PFSK-1 (cell line): Measurements from ENCODE around the gene MARCHF9.
A peak's percentile ranks its signal among the peaks of the same experiment; 100 is the strongest.

ENCODE experiments used
- FOXP2 ChIP-seq: optimal IDR thresholded peaks from 2 replicates; pipeline ENCODE3; 2011; ENCODE audit warnings: borderline replicate concordance, control low read depth, inconsistent platforms; ENCODE audit not compliant: insufficient read depth; ENCODE audit errors: extremely low read length, extremely low read depth
- POLR2AphosphoS5 ChIP-seq: IDR thresholded peaks from 2 replicates; pipeline ENCODE4 v1.6.1; 2012; ENCODE audit warnings: low read depth, mild to moderate bottlenecking, control low read depth, low read length, moderate library complexity
- SIN3A ChIP-seq: IDR thresholded peaks from 2 replicates; pipeline ENCODE4 v1.6.1; 2012; ENCODE audit warnings: mild to moderate bottlenecking, low read length, moderate library complexity, borderline replicate concordance; ENCODE audit not compliant: insufficient read depth
- TAF1 ChIP-seq: IDR thresholded peaks from 2 replicates; pipeline ENCODE4 v1.6.1; 2012; ENCODE audit warnings: low read length, control low read depth, borderline replicate concordance; ENCODE audit not compliant: insufficient read depth
- TF ChIP-seq, protein P1 (sequence below), 2 experiments: IDR thresholded peaks; 2 replicates each; pipeline versions ENCODE4 v1.6.1 to v1.8.0; 2011 to 2012; ENCODE audit warnings: low read depth in 2 of 2, low read length in 2 of 2, control low read depth in 1 of 2, inconsistent platforms in 1 of 2, mild to moderate bottlenecking in 1 of 2, moderate library complexity in 1 of 2; ENCODE audit not compliant: insufficient read depth in 1 of 2

The MARCHF9 gene

DNA sequence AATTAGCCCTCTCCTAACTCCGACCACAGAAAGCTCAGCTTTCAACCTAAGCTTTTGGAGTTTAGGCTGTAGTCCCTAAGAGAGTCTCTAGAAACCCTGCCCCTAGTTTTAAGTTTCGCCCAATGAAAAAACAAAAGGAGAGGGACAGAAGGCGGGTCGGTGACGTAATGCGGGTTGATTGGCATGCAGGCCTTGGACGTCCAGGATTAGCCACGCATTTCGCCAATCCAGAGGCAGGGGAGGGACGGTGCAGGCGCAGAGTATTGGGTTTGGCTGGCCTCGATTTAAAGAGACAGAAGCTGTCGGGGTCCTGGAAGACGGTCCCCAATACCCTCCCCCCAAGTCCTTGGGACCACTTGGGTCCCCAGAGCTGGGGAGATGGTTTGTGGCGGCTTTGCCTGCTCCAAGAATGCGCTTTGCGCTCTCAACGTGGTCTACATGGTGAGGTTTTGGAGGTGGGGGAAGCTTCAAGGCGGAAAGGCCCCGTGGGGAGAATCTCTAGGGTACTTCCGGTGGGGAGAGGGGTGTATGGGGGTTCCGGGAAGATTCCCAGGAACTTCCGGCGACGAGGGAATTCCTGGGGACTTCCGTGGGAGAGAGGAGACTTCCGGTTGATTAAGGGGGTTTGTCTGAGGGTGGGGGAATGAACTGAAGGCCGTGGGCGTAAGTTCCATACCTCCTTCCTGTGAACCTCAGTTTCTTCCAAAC, 10.0 kb upstream of the MARCHF9 start, which contains the start of gene TSPAN31:
Gene TSPAN31 (plus strand): TSS at position 263 of the 708 bp plus-strand sequence. CDS start 116 bp downstream, at position 379.
- TF ChIP-seq POLR2AphosphoS5 (peak; percentile 68), FOXP2 (no peak), TAF1 (peak; percentile 42; the same call in 1 of the 2 replicates), SIN3A (no peak)
- TF ChIP-seq, protein P1, sequence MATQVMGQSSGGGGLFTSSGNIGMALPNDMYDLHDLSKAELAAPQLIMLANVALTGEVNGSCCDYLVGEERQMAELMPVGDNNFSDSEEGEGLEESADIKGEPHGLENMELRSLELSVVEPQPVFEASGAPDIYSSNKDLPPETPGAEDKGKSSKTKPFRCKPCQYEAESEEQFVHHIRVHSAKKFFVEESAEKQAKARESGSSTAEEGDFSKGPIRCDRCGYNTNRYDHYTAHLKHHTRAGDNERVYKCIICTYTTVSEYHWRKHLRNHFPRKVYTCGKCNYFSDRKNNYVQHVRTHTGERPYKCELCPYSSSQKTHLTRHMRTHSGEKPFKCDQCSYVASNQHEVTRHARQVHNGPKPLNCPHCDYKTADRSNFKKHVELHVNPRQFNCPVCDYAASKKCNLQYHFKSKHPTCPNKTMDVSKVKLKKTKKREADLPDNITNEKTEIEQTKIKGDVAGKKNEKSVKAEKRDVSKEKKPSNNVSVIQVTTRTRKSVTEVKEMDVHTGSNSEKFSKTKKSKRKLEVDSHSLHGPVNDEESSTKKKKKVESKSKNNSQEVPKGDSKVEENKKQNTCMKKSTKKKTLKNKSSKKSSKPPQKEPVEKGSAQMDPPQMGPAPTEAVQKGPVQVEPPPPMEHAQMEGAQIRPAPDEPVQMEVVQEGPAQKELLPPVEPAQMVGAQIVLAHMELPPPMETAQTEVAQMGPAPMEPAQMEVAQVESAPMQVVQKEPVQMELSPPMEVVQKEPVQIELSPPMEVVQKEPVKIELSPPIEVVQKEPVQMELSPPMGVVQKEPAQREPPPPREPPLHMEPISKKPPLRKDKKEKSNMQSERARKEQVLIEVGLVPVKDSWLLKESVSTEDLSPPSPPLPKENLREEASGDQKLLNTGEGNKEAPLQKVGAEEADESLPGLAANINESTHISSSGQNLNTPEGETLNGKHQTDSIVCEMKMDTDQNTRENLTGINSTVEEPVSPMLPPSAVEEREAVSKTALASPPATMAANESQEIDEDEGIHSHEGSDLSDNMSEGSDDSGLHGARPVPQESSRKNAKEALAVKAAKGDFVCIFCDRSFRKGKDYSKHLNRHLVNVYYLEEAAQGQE (IDR thresholded peaks at IDR 0.05; ENCODE audit: insufficient read depth in 1 of 2, low read depth in 2 of 2, low read length in 2 of 2) = no peak

DNA sequence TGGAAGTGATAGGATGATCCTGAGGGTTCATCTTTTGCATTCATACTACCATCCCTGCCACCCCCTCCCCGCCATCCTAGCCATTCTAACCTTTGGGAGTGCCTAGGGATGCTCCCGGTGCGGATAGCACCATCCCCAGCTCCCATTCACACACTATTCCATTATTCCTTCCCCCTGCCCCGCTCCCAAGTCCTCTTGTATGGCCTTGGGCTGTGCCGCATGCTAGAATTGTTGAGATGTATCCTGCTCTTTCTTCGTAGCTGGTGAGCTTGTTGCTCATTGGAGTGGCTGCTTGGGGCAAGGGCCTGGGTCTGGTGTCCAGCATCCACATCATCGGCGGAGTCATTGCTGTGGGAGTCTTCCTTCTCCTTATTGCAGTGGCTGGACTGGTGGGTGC, 9.4 kb upstream of the MARCHF9 start:
- TF ChIP-seq TAF1 (no peak), POLR2AphosphoS5 (peak; percentile 30; the same call in 1 of the 2 replicates)

DNA sequence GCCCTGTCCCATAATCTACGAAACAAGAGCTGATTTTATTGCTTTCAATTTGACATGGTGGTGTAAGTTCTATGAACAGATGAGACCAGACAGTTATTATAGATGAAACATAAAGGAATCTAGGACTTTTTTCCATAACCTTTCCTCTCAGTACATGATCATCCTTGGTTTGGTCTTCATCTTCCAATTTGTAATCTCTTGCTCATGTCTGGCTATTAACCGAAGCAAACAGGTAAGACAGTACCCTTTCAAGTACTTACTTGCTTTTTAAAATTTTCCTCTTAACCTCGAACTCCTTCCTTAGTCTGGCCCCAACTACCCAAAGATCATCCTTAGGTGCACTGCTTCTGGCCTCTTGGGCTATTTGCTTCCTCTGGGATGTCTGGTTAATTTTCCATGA, 8.9 kb upstream of the MARCHF9 start:
- TF ChIP-seq POLR2AphosphoS5 (no peak; the same call in 1 of the 2 replicates), TAF1 (no peak), SIN3A (no peak), FOXP2 (no peak)
- TF ChIP-seq, protein P1 (IDR thresholded peaks at IDR 0.05; ENCODE audit: insufficient read depth in 1 of 2, low read depth in 2 of 2, low read length in 2 of 2) = no peak

DNA sequence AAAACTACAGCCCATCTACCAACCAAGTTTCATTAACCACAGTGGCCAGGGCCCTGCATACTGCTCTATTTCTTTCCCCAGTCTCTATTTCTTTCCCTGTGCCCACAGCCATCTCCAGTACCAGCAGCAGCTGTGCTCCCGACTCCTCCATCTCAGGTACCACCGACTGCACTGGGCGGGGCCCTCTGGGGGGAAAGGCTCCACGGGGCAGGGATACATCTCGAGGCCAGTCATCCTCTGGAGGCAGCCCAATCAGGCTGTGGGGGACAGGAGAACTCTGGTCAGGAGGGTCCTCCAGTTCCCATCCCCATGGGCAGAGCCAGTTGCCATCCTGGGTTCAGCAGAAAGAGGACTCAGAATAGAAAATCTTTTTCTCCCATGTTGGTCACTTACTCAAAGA, 5.8 kb upstream of the MARCHF9 start:
- TF ChIP-seq POLR2AphosphoS5 = no peak; the same call in 1 of the 2 replicates

DNA sequence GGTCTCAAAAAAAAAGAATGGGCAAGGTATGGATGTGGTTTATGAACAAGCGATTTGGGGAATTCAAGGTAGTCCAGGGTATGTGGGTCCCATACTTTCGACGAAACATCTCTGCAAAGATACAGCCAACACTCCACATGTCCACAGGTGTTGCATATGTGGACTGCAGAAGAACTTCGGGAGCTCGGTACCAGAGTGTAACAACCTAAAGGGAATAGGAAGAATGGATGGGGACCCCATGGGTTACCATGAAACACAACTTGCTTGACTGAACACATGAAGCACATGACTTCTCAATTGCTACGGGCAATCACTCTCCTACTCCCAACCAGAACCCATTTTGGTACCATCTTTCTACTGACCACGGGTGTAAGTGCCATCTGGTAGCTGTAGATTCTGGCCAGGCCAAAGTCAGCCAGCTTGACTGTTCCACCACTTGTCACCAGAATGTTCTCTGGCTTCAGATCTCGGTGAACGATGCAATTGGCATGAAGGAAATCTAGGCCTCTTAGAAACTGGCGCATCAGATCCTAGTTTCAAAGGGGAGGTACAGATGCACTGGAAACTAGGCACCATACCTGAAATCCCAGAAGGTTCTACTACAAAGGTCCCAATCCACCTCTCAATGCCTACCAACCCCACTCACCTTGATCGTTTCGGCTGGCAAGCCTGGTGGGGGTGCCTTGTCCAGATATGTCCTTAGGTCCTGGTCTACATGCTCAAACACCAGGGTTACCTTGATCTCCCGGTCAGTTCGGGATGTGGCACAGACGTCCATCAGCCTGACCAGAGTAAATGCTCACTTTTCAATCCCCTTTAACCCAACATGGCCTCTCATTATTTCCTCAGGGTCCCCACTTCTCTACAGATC, 4.1 kb upstream of the MARCHF9 start:
- TF ChIP-seq, protein P1 (IDR thresholded peaks at IDR 0.05; ENCODE audit: insufficient read depth in 1 of 2, low read depth in 2 of 2, low read length in 2 of 2) = no peak
- TF ChIP-seq POLR2AphosphoS5 = no peak; the same call in 1 of the 2 replicates

DNA sequence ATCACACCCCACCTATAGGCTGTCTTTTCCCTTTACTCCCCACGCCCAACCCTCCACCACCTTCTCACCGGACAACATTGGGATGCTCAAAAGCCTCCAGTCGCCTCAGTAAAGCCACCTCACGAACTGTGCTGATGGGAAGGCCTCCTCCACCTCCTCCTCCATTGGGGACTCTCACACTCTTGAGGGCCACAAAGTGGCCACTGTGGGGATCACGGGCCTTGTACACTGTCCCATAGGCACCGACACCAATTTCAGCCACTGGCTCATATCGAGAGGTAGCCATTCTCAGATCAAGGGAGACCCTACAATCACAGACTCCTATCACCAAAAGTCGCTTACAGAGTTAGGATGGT, 3.5 kb upstream of the MARCHF9 start:
- no peak for TF ChIP-seq TAF1
